AG04449 (cell line): ENCODE results near the gene KRT37.

Source experiments
- CTCF ChIA-PET: fragments of 350-600 bp; formaldehyde crosslinking; extraction: SDS; loops from one replicate; lab custom pipeline; 2021; ENCODE audit warnings: antibody characterized with exemption; lab: Yijun Ruan, JAX
- POLR2A ChIA-PET: fragments of 400-600, 350-600 bp; formaldehyde crosslinking; extraction: SDS; loops from one replicate; lab custom pipeline; 2020; ENCODE audit warnings: antibody characterized with exemption, inconsistent platforms; lab: Yijun Ruan, JAX
- DNase-seq: peaks from one replicate; pipeline ENCODE4 v3.0.0-alpha.2; 2010; ENCODE audit warnings: low read depth, low spot score
- H3K4me3 ChIP-seq: 2 replicates; pipeline ENCODE4 v1.5.1; 2011; ENCODE audit warnings: low read depth, mild to moderate bottlenecking, control low read depth, low read length
- TF ChIP-seq, protein P1 (sequence below): IDR thresholded peaks from one replicate; pipeline ENCODE4 v1.5.1; 2011; ENCODE audit warnings: mild to moderate bottlenecking, moderate library complexity, low read length, control low read depth, inconsistent platforms; ENCODE audit not compliant: insufficient read depth; ENCODE audit errors: missing control alignments

Gene KRT37

DNA sequence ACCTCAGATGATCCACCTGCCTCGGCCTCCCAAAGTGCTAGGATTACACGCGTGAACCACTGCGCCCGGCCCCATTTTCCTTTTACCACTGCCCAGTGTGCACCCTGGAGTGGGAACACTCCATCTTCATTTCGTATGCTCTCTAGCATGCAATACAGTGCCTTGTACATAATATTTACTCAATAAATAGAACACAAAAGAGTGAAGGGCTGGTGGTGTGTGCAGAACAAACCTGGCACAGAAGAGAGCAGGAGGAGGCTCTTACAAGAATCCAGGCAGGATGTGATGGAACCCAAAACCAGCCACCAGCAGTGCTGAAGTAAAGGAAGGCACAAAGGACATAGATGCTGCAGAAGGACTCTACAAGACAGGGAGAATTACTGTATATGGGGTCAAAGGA lies 7.3 kb downstream of the KRT37 start:
- ChIA-PET CTCF (interaction anchor here (1.1 to 1.5 kb wide), 6 partner anchors 10 to 231 kb away, joined by 3 to 10 read pairs (median 4); no protein-coding TSS in a partner anchor), POLR2A (interaction anchor here (0.8 kb wide), 1 partner anchor 271 kb away, joined by 5 read pairs; no protein-coding TSS in a partner anchor)
- DNase-seq = no peak
- TF ChIP-seq, protein P1, sequence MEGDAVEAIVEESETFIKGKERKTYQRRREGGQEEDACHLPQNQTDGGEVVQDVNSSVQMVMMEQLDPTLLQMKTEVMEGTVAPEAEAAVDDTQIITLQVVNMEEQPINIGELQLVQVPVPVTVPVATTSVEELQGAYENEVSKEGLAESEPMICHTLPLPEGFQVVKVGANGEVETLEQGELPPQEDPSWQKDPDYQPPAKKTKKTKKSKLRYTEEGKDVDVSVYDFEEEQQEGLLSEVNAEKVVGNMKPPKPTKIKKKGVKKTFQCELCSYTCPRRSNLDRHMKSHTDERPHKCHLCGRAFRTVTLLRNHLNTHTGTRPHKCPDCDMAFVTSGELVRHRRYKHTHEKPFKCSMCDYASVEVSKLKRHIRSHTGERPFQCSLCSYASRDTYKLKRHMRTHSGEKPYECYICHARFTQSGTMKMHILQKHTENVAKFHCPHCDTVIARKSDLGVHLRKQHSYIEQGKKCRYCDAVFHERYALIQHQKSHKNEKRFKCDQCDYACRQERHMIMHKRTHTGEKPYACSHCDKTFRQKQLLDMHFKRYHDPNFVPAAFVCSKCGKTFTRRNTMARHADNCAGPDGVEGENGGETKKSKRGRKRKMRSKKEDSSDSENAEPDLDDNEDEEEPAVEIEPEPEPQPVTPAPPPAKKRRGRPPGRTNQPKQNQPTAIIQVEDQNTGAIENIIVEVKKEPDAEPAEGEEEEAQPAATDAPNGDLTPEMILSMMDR = no peak
- no peak overlapping the region for H3K4me3 ChIP-seq

DNA sequence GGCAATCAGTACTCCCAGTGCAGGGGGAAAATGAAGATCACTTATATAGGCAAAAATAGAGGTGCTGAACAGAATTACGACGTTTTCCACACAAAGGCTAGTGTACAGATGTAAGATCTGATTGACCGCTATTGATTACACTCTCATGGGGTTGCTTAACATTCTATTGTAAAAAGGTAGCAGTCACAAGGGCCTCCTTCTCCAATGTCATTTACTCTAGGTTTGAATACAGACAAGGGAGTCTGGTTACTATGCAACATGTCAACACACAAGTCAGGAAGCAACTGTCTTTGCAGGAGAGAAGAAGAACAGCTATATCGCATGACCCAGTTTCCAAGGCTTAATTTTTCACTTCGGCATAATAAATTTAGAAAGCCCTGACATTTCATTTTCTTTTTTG lies 7.9 kb downstream of the KRT37 start:
- no peak for DNase-seq
- H3K4me3 ChIP-seq = no peak overlapping the region
- ChIA-PET POLR2A (interaction anchor here (0.6 to 1.2 kb wide), 2 partner anchors 12 to 594 kb away, joined by 3 to 4 read pairs; partner anchors contain the start of gene KRT10), CTCF (interaction anchor here (0.8 to 1.3 kb wide), 5 partner anchors 13 to 232 kb away, joined by 3 to 6 read pairs (median 3); partner anchors contain the start of gene KRT34)
- TF ChIP-seq, protein P1 = no peak

DNA sequence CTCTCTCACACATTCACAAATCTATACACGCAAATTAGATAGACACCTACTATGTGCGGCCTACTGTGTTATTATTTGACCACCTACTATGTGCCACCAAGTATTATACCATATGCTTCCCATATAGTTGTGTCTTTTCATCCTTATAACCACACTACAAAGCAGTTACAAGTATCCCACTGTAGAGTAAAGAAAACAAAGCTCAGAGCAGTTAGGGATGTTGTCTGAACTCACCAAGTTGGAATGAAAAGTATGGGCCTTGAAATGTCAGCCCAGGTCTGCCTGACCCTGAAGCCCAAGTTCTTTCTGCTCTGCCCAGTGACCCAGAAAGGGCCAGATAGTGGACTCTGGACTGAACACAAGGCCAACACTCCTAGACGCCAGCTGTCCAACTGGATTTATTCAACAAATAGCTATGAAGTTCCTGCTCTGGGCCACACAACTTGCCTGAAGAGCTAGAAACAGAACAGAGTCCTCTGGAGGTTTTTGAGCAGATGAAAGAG lies 8.5 kb downstream of the KRT37 start:
- no peak overlapping the region for H3K4me3 ChIP-seq
- DNase-seq = no peak
- TF ChIP-seq, protein P1 = no peak
- CTCF ChIA-PET = interaction anchor here (0.8 to 1.3 kb wide), 5 partner anchors 12 to 232 kb away, joined by 3 to 6 read pairs (median 3); partner anchors contain the start of gene KRT34
- POLR2A ChIA-PET = interaction anchor here (0.6 to 1.2 kb wide), 2 partner anchors 12 to 593 kb away, joined by 3 to 4 read pairs; partner anchors contain the start of gene KRT10

DNA sequence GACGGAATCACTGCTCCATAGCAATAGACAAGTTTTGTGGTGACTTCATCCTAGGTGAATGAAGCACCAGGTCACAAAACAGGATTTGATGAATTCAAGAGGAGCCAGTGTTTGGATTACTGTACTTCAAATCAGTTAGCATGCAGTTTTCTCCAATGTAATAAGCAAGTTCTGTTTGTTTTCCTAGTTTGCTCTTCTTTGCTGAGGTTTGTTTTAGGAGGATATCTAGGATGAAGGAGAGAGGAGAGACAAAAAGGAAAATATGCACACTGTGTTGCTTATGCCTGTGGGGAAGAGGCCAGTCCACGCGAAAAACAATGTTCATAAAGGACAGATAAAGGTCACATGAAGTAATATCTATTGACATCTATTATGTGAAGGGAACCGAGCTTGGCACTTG lies 9.0 kb downstream of the KRT37 start:
- TF ChIP-seq, protein P1 = no peak
- H3K4me3 ChIP-seq = no peak overlapping the region
- CTCF ChIA-PET = interaction anchor here (1.1 to 1.3 kb wide), 4 partner anchors 12 to 233 kb away, joined by 3 to 6 read pairs (median 4); partner anchors contain the start of gene KRT34
- POLR2A ChIA-PET = interaction anchor here (1.2 kb wide), 1 partner anchor 11 kb away, joined by 4 read pairs; no protein-coding TSS in a partner anchor
- no peak for DNase-seq

DNA sequence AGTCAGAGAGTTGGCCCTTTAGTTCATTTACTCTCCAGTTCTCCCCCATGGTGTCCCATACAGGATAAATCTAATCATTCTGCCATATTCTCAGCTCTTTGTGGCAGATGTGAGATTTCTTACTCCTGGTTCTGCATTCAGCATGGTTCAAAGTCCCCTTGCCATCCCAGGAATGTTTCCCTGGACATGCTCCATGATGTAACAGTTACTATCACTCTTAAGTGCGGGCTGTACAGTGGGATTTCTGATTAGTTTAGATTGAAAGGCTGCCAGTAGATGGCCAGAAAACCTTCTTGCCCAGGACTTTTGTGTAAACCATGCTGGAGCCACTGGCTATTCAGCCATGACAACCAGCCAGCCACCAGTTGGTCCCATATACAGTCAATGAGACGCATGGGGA lies 10.4 kb downstream of the KRT37 start:
- POLR2A ChIA-PET = interaction anchor here (1.4 kb wide), 1 partner anchor 10 kb away, joined by 4 read pairs; no protein-coding TSS in a partner anchor
- CTCF ChIA-PET = interaction anchor here (0.7 kb wide), 1 partner anchor 9 kb away, joined by 4 read pairs; no protein-coding TSS in a partner anchor
- TF ChIP-seq, protein P1 = no peak
- H3K4me3 ChIP-seq = no peak overlapping the region
- DNase-seq = no peak

DNA sequence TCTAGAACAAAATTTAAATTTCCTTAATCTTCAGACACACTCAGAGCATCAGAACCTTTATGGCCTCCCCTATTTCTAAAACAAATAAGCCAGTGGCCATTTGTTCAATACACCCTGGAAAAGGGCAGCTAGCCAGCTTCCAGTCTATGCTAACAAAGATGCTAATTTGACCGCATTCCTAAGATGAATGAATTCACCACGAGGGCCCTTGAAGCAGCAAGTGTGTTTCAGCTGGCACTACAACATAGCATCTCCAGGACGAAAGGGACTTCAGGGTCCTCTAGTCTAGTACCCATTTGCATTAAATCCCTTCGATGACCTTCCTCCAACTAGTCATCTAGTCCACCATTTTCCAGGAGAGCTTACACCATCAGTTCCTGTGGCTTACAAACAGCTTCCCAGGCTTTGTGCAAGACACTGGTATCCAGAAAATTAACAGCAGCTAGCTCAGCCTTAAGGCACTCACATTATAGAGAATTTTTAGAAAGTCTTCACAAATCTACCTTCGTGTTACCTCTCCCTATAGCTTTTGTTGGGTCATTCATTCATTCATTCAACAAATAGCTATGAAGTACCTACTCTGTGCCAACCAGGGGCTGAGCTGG lies 10.9 kb downstream of the KRT37 start:
- no peak overlapping the region for H3K4me3 ChIP-seq
- TF ChIP-seq, protein P1 = no peak
- DNase-seq = no peak
- ChIA-PET POLR2A (interaction anchor here (1.4 kb wide), 1 partner anchor 10 kb away, joined by 4 read pairs; no protein-coding TSS in a partner anchor), CTCF (interaction anchor here (0.7 kb wide), 1 partner anchor 9 kb away, joined by 4 read pairs; no protein-coding TSS in a partner anchor)
